Neural cell (in vitro differentiated cells): ENCODE data around the gene CKAP5. TPM values are rescaled to one million over a fixed set of nuclear protein-coding genes. Genes with fewer than 3 reads are reported as not detected.

ENCODE experiments used
- H2AFZ ChIP-seq: fragments of 200-600, 300-800 bp; sonication (generic), shearing (Covaris generic); 2 replicates; pipeline ENCODE4 v1.6.0; 2014; ENCODE audit warnings: low read depth, mild to moderate bottlenecking, antibody characterized with exemption, low read length, moderate library complexity
- H3F3A ChIP-seq: fragments of 200-600 bp; shearing (Covaris generic); 2 replicates; pipeline ENCODE4 v1.6.1; 2016; ENCODE audit warnings: mild to moderate bottlenecking, moderate library complexity, mixed read lengths, antibody characterized with exemption, low read length; ENCODE audit not compliant: insufficient read depth, poor library complexity, severe bottlenecking
- H3K27ac ChIP-seq: fragments of 200-600, 300-800 bp; sonication (generic), shearing (Covaris generic); 2 replicates; pipeline ENCODE4 v1.5.1; 2014; ENCODE audit warnings: mild to moderate bottlenecking, low read length, moderate library complexity
- H3K27me3 ChIP-seq: fragments of 300-800, 200-600 bp; sonication (generic), shearing (Covaris generic); 2 replicates; pipeline ENCODE4 v1.6.0; 2014; ENCODE audit warnings: mild to moderate bottlenecking, low read depth, low read length, moderate library complexity; ENCODE audit not compliant: insufficient read depth
- H3K36me3 ChIP-seq: fragments of 300-800, 200-600 bp; sonication (generic), shearing (Covaris generic); 2 replicates; pipeline ENCODE4 v1.5.1; 2014; ENCODE audit warnings: mild to moderate bottlenecking, antibody characterized with exemption, low read length, moderate library complexity; ENCODE audit not compliant: insufficient read depth
- H3K4me2 ChIP-seq: fragments of 300-800, 200-600 bp; sonication (generic), shearing (Covaris generic); 2 replicates; pipeline ENCODE4 v1.6.0; 2014; ENCODE audit warnings: mild to moderate bottlenecking, low read length
- H3K4me3 ChIP-seq: fragments of 300-800, 200-600 bp; sonication (generic), shearing (Covaris generic); 2 replicates; pipeline ENCODE4 v1.5.1; 2014; ENCODE audit warnings: mild to moderate bottlenecking, low read length, moderate library complexity
- H3K79me2 ChIP-seq: fragments of 200-600 bp; shearing (Covaris generic); replicated peaks from 2 replicates; pipeline ENCODE4 v1.6.0; 2014; ENCODE audit warnings: mild to moderate bottlenecking, low read length, moderate library complexity; ENCODE audit not compliant: insufficient read depth
- H3K9ac ChIP-seq: fragments of 300-800, 200-600 bp; sonication (generic), shearing (Covaris generic); 2 replicates; pipeline ENCODE4 v1.6.1; 2016; ENCODE audit warnings: mild to moderate bottlenecking, low read length, mixed read lengths
- H3K9me2 ChIP-seq: fragments of 200-600 bp; shearing (Covaris generic); 2 replicates; pipeline ENCODE4 v1.6.1; 2016; ENCODE audit warnings: mild to moderate bottlenecking, low read length, mixed read lengths; ENCODE audit not compliant: insufficient read depth
- H3K9me3 ChIP-seq: fragments of 200-600, 300-800 bp; sonication (generic), shearing (Covaris generic); 2 replicates; pipeline ENCODE4 v1.6.1; 2016; ENCODE audit warnings: mild to moderate bottlenecking, mixed run types, low read length, moderate library complexity, mixed read lengths
- H4K20me1 ChIP-seq: fragments of 200-600 bp; shearing (Covaris generic); 2 replicates; pipeline ENCODE4 v1.6.1; 2016; ENCODE audit warnings: mild to moderate bottlenecking, mixed run types; ENCODE audit not compliant: insufficient read depth
- CTCF ChIP-seq: fragments of 450-650 bp; IDR thresholded peaks from 2 replicates; pipeline ENCODE4 v1.5.1; 2014; ENCODE audit warnings: antibody characterized with exemption, mild to moderate bottlenecking, moderate library complexity; ENCODE audit not compliant: poor library complexity, severe bottlenecking
- EP300 ChIP-seq: fragments of 450-650 bp; conservative IDR thresholded peaks from 2 replicates; pipeline ENCODE4 v1.6.1; 2014; ENCODE audit warnings: antibody characterized with exemption, mild to moderate bottlenecking, moderate library complexity; ENCODE audit not compliant: poor library complexity, severe bottlenecking
- EZH2 ChIP-seq: fragments of 200-600, 300-800 bp; shearing (Covaris generic), sonication (generic); IDR thresholded peaks from 2 replicates; pipeline ENCODE4 v1.6.1; 2014; ENCODE audit warnings: antibody characterized with exemption, low read length, borderline replicate concordance, mild to moderate bottlenecking; ENCODE audit not compliant: insufficient read depth, poor library complexity, severe bottlenecking
- MXI1 ChIP-seq: fragments of 450-650 bp; conservative IDR thresholded peaks from 2 replicates; pipeline ENCODE4 v1.6.1; 2014; ENCODE audit warnings: antibody characterized with exemption, mild to moderate bottlenecking; ENCODE audit not compliant: poor library complexity, severe bottlenecking
- POLR2AphosphoS5 ChIP-seq: IDR thresholded peaks from 2 replicates; pipeline ENCODE4 v1.6.1; 2012
- RAD21 ChIP-seq: fragments of 450-650 bp; conservative IDR thresholded peaks from 2 replicates; pipeline ENCODE4 v1.6.1; 2014; ENCODE audit warnings: antibody characterized with exemption, mild to moderate bottlenecking, moderate library complexity
- REST ChIP-seq: IDR thresholded peaks from 2 replicates; pipeline ENCODE4 v1.6.1; 2012; ENCODE audit warnings: borderline replicate concordance
- SMC3 ChIP-seq: fragments of 450-650 bp; conservative IDR thresholded peaks from 2 replicates; pipeline ENCODE4 v1.6.1; 2014; ENCODE audit warnings: antibody characterized with exemption, mild to moderate bottlenecking, moderate library complexity; ENCODE audit not compliant: poor library complexity
- TAF1 ChIP-seq: IDR thresholded peaks from 2 replicates; pipeline ENCODE4 v1.6.1; 2012; ENCODE audit warnings: low read depth
- polyA plus RNA-seq: library from polyadenylated mRNA; depleted of rRNA; stranded (reverse); fragments of >200 nt; gene quantifications from 2 replicates; pipeline ENCODE4 v1.2.3, GENCODE V29; 2014

The CKAP5 gene
- polyA plus RNA-seq, 1 donor from 2014 or later = 90.3 TPM

GRCh38 chr11:46696212-46696558 lies 149.9 kb downstream of the CKAP5 start:
- Histone ChIP-seq H3K9me3 (no peaks in the 10 kb centered on the region), H2AFZ (no peak overlapping the region), H3K36me3 (no peaks in the 10 kb centered on the region), H3K79me2 (peaks cover 16% of the 10 kb centered on the region), H3F3A (no peaks in the 10 kb centered on the region), H3K9me2 (no peaks in the 10 kb centered on the region), H3K4me3 (no peak overlapping the region), H3K27me3 (no peaks in the 10 kb centered on the region), H4K20me1 (no peaks in the 10 kb centered on the region), H3K4me2 (no peak overlapping the region), H3K27ac (no peak overlapping the region), H3K9ac (no peak overlapping the region)
- no peak for TF ChIP-seq SMC3
- no peak for TF ChIP-seq MXI1
- no peak for TF ChIP-seq EP300
- no peak for TF ChIP-seq CTCF
- TF ChIP-seq RAD21 = no peak
- no peak for TF ChIP-seq REST
- no peak for TF ChIP-seq TAF1
- no peak for TF ChIP-seq POLR2AphosphoS5
- no peak for TF ChIP-seq EZH2

- H3K36me3 ChIP-seq = no peaks in the 10 kb centered on the region
- no peaks in the 10 kb centered on the region for H4K20me1 ChIP-seq
- H3K4me3 ChIP-seq = no peak overlapping the region
- peaks cover 13% of the 10 kb centered on the region for H3K79me2 ChIP-seq
- H3K4me2 ChIP-seq = no peak overlapping the region
- H3K27ac ChIP-seq = no peak overlapping the region
- no peaks in the 10 kb centered on the region for H3K9me2 ChIP-seq
- no peak overlapping the region for H2AFZ ChIP-seq
- H3K9ac ChIP-seq = no peak overlapping the region
- no peaks in the 10 kb centered on the region for H3F3A ChIP-seq
- H3K27me3 ChIP-seq = no peaks in the 10 kb centered on the region
- no peak for TF ChIP-seq POLR2AphosphoS5
- no peak for TF ChIP-seq MXI1
- no peaks in the 10 kb centered on the region for H3K9me3 ChIP-seq
Measured at GRCh38 chr11:46695345-46696211, 150.5 kb downstream of the CKAP5 start.
